SK-N-SH (cell line): ENCODE measurements around the gene CMYA5. TPM values are rescaled to one million over a fixed set of nuclear protein-coding genes. Genes with fewer than 3 reads are reported as not detected.

Experiments
- CTCF ChIA-PET: fragments of 300-600, 350-600 bp; formaldehyde crosslinking; extraction: SDS; loops from one replicate; lab custom pipeline; 2021; lab: Yijun Ruan, JAX
- POLR2A ChIA-PET: fragments of 350-600 bp; sonication (Branson Sonifier 250); formaldehyde crosslinking; extraction: SDS; loops from one replicate; lab custom pipeline; 2020; ENCODE audit warnings: antibody characterized with exemption, inconsistent platforms; lab: Yijun Ruan, JAX
- DNase-seq: peaks from one replicate; pipeline ENCODE4 v3.0.0; 2012
- H2AFZ ChIP-seq: fragments of 200-600 bp; sonication (generic); 2 replicates; pipeline ENCODE4 v1.8.1; 2016; ENCODE audit warnings: antibody characterized with exemption, mild to moderate bottlenecking, low read depth
- H3F3A ChIP-seq: fragments of 200-600 bp; sonication (generic); replicated peaks from 2 replicates; pipeline ENCODE3; 2016; ENCODE audit warnings: antibody characterized with exemption, mild to moderate bottlenecking; ENCODE audit not compliant: insufficient read depth
- H3K27ac ChIP-seq, 2 experiments: fragments of 200-500 bp in 1 of 2; fragments of 200-600 bp in 1 of 2; sonication (Bioruptor generic) in 1 of 2; sonication (generic), shearing (Covaris generic) in 1 of 2; 2 replicates each; pipeline versions ENCODE4 v1.5.1 to v1.6.1; 2014 to 2016; ENCODE audit warnings: low read depth in 2 of 2, inconsistent platforms in 1 of 2, low read length in 1 of 2, mild to moderate bottlenecking in 1 of 2, mixed read lengths in 1 of 2
- H3K27me3 ChIP-seq: fragments of 200-600 bp; sonication (generic), shearing (Covaris generic); 2 replicates; pipeline ENCODE4 v1.6.1; 2016; ENCODE audit warnings: mixed run types; ENCODE audit not compliant: insufficient read depth
- H3K36me3 ChIP-seq, 2 experiments: fragments of 200-500 bp in 1 of 2; fragments of 200-600 bp in 1 of 2; sonication (Bioruptor generic) in 1 of 2; sonication (generic) in 1 of 2; replicated peaks in 1 of 2; 2 replicates each; pipeline versions ENCODE3 to v1.5.1; 2014 to 2016; ENCODE audit warnings: low read length in 1 of 2, mild to moderate bottlenecking in 1 of 2; ENCODE audit not compliant: insufficient read depth in 2 of 2, control insufficient read depth in 1 of 2
- H3K4me1 ChIP-seq, 2 experiments: fragments of 200-500 bp in 1 of 2; fragments of 200-600 bp in 1 of 2; sonication (Bioruptor generic) in 1 of 2; sonication (generic), shearing (Covaris generic) in 1 of 2; 2 replicates each; pipeline versions ENCODE4 v1.5.1 to v1.6.1; 2014 to 2016; ENCODE audit warnings: low read depth in 1 of 2, low read length in 1 of 2, mixed run types in 1 of 2; ENCODE audit not compliant: insufficient read depth in 2 of 2, control insufficient read depth in 1 of 2
- H3K4me2 ChIP-seq: fragments of 200-600 bp; sonication (generic), shearing (Covaris generic); 2 replicates; pipeline ENCODE4 v1.6.1; 2017; ENCODE audit warnings: mixed run types
- H3K4me3 ChIP-seq, 2 experiments: fragments of 200-500 bp in 1 of 2; fragments of 200-600 bp in 1 of 2; sonication (Bioruptor generic) in 1 of 2; sonication (generic), shearing (Covaris generic) in 1 of 2; 2 replicates each; pipeline versions ENCODE4 v1.5.1 to v1.8.1; 2014 to 2016; ENCODE audit warnings: low read depth in 2 of 2, inconsistent platforms in 1 of 2, low read length in 1 of 2, mild to moderate bottlenecking in 1 of 2, mixed read lengths in 1 of 2, moderate library complexity in 1 of 2
- H3K79me2 ChIP-seq: fragments of 200-600 bp; sonication (generic); 2 replicates; pipeline ENCODE4 v1.8.1; 2017; ENCODE audit warnings: mild to moderate bottlenecking; ENCODE audit not compliant: insufficient read depth
- H3K9ac ChIP-seq: fragments of 200-600 bp; sonication (generic); 2 replicates; pipeline ENCODE4 v1.6.1; 2017; ENCODE audit warnings: mixed run types
- H3K9me2 ChIP-seq: fragments of 200-600 bp; sonication (generic); 2 replicates; pipeline ENCODE4 v1.6.1; 2017; ENCODE audit warnings: mixed run types
- H3K9me3 ChIP-seq: fragments of 200-600 bp; sonication (generic); 2 replicates; pipeline ENCODE4 v1.6.1; 2017; ENCODE audit warnings: mixed run types, mild to moderate bottlenecking, moderate library complexity
- H4K20me1 ChIP-seq: fragments of 200-600 bp; sonication (generic); 2 replicates; pipeline ENCODE4 v1.6.1; 2017; ENCODE audit warnings: mild to moderate bottlenecking, mixed run types; ENCODE audit not compliant: insufficient read depth
- GABPA ChIP-seq: IDR thresholded peaks from 2 replicates; pipeline ENCODE4 v1.4.0; 2012; ENCODE audit warnings: low read depth, mild to moderate bottlenecking
- NFIC ChIP-seq: IDR thresholded peaks from 2 replicates; pipeline ENCODE4 v1.4.0; 2012; ENCODE audit warnings: borderline replicate concordance
- NRF1 ChIP-seq: IDR thresholded peaks from 2 replicates; pipeline ENCODE4 v1.6.1; 2012; ENCODE audit warnings: low read depth, mild to moderate bottlenecking, low read length
- WGBS: methylation state at CpG from one replicate; pipeline ENCODE4 v1.1.6; 2017; ENCODE audit warnings: low lambda C conversion rate; 5-methylcytosine and 5-hydroxymethylcytosine counted together
- polyA plus RNA-seq, 3 experiments: library from polyadenylated mRNA; depleted of rRNA; stranded (reverse); fragments of >200 nt; gene quantifications; 2 replicates each; pipeline ENCODE4 v1.2.3, GENCODE V29; 2012
- TF ChIP-seq, protein P1 (sequence below): IDR thresholded peaks from 2 replicates; pipeline ENCODE4 v1.4.0; 2012; ENCODE audit warnings: low read depth, borderline replicate concordance
- TF ChIP-seq, protein P2 (sequence below): IDR thresholded peaks from 2 replicates; pipeline ENCODE4 v1.4.0; 2012; ENCODE audit warnings: low read depth, borderline replicate concordance
- TF ChIP-seq, protein P3 (sequence below): fragments of 150-350 bp; IDR thresholded peaks from 2 replicates; pipeline ENCODE4 v1.6.1; 2017; ENCODE audit warnings: antibody characterized with exemption, low read length, low read depth, borderline replicate concordance
- TF ChIP-seq, protein P4 (sequence below): IDR thresholded peaks from 2 replicates; pipeline ENCODE4 v1.6.1; 2012; ENCODE audit warnings: mild to moderate bottlenecking, low read depth, low read length, moderate library complexity
- TF ChIP-seq, protein P5 (sequence below): fragments of 200-600 bp; sonication (generic); IDR thresholded peaks from 2 replicates; pipeline ENCODE4 v1.6.1; 2017; ENCODE audit warnings: antibody characterized with exemption, mild to moderate bottlenecking, moderate library complexity

CMYA5 gene
- polyA plus RNA-seq, 1 of the 3 experiments (the other 2 are of a cell fraction): 0.12 TPM

DNA sequence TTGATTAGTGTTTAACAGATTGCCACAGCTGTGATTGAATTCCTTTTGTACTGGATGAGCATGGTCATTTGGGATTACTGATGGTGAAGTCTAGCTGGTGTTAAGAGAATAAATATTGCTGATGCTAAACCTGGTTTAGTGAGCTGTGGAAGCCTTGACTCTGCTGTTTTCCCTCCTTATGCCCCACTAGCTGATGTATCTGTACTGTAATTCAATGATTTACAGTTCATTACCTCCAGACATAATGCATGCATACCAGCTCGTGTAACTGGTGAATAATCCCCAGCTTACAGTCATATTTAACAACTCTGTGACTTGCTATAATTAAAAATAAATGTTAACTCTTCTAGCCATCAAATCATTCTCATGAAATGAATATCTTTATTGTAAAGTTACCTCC lies 1.7 kb upstream of the CMYA5 start:
- ChIA-PET POLR2A (interaction anchor here (0.6 kb wide), 1 partner anchor 26 kb away, joined by 3 read pairs; no protein-coding TSS in a partner anchor), CTCF (interaction anchor here (0.8 to 2.4 kb wide), 2 partner anchors 29 to 170 kb away, joined by 3 to 8 read pairs; no protein-coding TSS in a partner anchor)
- no peak overlapping the region for H3K9ac ChIP-seq
- H3K9me3 ChIP-seq: no peaks in the 10 kb centered on the region
- no peak for DNase-seq
- H3K27me3 ChIP-seq: no peaks in the 10 kb centered on the region
- no peak overlapping the region for H3K27ac ChIP-seq
- no peaks in the 10 kb centered on the region for H3K9me2 ChIP-seq
- 68% methylated on average over 1 of the region's 1 CpG for WGBS
- no peak overlapping the region for H3K4me3 ChIP-seq
- H3K4me2 ChIP-seq: no peak overlapping the region
- H3K36me3 ChIP-seq: peaks cover 36 to 40% of the 10 kb centered on the region in 2 experiments
- no peaks in the 10 kb centered on the region for H3K79me2 ChIP-seq
- H2AFZ ChIP-seq: no peak overlapping the region
- no peaks in the 10 kb centered on the region for H4K20me1 ChIP-seq
- H3F3A ChIP-seq: peaks cover 8% of the 10 kb centered on the region
- no peaks in the 10 kb centered on the region; a peak in 1 of 4 replicates for H3K4me1 ChIP-seq
- TF ChIP-seq, protein P1, sequence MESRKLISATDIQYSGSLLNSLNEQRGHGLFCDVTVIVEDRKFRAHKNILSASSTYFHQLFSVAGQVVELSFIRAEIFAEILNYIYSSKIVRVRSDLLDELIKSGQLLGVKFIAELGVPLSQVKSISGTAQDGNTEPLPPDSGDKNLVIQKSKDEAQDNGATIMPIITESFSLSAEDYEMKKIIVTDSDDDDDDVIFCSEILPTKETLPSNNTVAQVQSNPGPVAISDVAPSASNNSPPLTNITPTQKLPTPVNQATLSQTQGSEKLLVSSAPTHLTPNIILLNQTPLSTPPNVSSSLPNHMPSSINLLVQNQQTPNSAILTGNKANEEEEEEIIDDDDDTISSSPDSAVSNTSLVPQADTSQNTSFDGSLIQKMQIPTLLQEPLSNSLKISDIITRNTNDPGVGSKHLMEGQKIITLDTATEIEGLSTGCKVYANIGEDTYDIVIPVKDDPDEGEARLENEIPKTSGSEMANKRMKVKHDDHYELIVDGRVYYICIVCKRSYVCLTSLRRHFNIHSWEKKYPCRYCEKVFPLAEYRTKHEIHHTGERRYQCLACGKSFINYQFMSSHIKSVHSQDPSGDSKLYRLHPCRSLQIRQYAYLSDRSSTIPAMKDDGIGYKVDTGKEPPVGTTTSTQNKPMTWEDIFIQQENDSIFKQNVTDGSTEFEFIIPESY: no peak
- TF ChIP-seq GABPA (no peak), NRF1 (no peak)
- TF ChIP-seq, protein P2, sequence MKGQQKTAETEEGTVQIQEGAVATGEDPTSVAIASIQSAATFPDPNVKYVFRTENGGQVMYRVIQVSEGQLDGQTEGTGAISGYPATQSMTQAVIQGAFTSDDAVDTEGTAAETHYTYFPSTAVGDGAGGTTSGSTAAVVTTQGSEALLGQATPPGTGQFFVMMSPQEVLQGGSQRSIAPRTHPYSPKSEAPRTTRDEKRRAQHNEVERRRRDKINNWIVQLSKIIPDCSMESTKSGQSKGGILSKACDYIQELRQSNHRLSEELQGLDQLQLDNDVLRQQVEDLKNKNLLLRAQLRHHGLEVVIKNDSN: no peak
- TF ChIP-seq, protein P3, sequence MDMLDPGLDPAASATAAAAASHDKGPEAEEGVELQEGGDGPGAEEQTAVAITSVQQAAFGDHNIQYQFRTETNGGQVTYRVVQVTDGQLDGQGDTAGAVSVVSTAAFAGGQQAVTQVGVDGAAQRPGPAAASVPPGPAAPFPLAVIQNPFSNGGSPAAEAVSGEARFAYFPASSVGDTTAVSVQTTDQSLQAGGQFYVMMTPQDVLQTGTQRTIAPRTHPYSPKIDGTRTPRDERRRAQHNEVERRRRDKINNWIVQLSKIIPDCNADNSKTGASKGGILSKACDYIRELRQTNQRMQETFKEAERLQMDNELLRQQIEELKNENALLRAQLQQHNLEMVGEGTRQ: no peak

DNA sequence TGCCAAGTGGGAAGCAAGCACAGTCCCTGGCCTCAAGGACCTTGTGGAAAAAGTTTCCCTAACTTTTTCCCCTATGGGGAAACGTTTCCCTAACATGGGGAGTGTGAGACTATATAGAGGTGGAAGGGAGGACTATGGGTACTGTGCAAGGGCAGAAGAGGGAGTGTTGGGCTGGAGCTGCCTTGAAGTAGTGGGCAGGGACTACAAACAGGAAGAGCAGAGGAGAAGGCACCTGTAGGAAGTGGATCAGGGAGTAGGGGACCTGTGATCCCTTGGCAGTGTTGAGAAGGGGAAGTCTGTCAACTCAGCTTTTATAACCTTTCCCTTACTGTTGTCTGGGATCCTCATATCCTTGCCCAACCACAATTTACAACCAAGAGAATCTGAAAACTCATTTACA lies 1.4 kb downstream of the CMYA5 start:
- H3K9me3 ChIP-seq: no peaks in the 10 kb centered on the region
- H3F3A ChIP-seq: peaks cover 8% of the 10 kb centered on the region
- ChIA-PET POLR2A (no interaction called here), CTCF (interaction anchor here (1.0 to 4.1 kb wide), 2 partner anchors 12 to 167 kb away, joined by 3 to 13 read pairs; no protein-coding TSS in a partner anchor)
- H2AFZ ChIP-seq: no peak overlapping the region
- H3K36me3 ChIP-seq: peaks cover 23 to 26% of the 10 kb centered on the region in 2 experiments
- H3K79me2 ChIP-seq: no peaks in the 10 kb centered on the region
- H3K4me1 ChIP-seq: no peaks in the 10 kb centered on the region
- H4K20me1 ChIP-seq: no peaks in the 10 kb centered on the region
- no peak overlapping the region for H3K4me2 ChIP-seq
- TF ChIP-seq NFIC: no peak
- TF ChIP-seq, protein P4, sequence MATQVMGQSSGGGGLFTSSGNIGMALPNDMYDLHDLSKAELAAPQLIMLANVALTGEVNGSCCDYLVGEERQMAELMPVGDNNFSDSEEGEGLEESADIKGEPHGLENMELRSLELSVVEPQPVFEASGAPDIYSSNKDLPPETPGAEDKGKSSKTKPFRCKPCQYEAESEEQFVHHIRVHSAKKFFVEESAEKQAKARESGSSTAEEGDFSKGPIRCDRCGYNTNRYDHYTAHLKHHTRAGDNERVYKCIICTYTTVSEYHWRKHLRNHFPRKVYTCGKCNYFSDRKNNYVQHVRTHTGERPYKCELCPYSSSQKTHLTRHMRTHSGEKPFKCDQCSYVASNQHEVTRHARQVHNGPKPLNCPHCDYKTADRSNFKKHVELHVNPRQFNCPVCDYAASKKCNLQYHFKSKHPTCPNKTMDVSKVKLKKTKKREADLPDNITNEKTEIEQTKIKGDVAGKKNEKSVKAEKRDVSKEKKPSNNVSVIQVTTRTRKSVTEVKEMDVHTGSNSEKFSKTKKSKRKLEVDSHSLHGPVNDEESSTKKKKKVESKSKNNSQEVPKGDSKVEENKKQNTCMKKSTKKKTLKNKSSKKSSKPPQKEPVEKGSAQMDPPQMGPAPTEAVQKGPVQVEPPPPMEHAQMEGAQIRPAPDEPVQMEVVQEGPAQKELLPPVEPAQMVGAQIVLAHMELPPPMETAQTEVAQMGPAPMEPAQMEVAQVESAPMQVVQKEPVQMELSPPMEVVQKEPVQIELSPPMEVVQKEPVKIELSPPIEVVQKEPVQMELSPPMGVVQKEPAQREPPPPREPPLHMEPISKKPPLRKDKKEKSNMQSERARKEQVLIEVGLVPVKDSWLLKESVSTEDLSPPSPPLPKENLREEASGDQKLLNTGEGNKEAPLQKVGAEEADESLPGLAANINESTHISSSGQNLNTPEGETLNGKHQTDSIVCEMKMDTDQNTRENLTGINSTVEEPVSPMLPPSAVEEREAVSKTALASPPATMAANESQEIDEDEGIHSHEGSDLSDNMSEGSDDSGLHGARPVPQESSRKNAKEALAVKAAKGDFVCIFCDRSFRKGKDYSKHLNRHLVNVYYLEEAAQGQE: no peak
- TF ChIP-seq, protein P5, sequence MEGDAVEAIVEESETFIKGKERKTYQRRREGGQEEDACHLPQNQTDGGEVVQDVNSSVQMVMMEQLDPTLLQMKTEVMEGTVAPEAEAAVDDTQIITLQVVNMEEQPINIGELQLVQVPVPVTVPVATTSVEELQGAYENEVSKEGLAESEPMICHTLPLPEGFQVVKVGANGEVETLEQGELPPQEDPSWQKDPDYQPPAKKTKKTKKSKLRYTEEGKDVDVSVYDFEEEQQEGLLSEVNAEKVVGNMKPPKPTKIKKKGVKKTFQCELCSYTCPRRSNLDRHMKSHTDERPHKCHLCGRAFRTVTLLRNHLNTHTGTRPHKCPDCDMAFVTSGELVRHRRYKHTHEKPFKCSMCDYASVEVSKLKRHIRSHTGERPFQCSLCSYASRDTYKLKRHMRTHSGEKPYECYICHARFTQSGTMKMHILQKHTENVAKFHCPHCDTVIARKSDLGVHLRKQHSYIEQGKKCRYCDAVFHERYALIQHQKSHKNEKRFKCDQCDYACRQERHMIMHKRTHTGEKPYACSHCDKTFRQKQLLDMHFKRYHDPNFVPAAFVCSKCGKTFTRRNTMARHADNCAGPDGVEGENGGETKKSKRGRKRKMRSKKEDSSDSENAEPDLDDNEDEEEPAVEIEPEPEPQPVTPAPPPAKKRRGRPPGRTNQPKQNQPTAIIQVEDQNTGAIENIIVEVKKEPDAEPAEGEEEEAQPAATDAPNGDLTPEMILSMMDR: no peak
- H3K27me3 ChIP-seq: no peaks in the 10 kb centered on the region
- 92% methylated on average over 1 of the region's 1 CpG for WGBS
- no peak for DNase-seq
- no peak overlapping the region for H3K9ac ChIP-seq
- no peak overlapping the region for H3K4me3 ChIP-seq
- H3K9me2 ChIP-seq: no peaks in the 10 kb centered on the region
- no peak overlapping the region for H3K27ac ChIP-seq
